MCF 10A (cell line): ENCODE results near the gene CATSPERB. TPM values are rescaled to one million over a fixed set of nuclear protein-coding genes. Genes with fewer than 3 reads are reported as not detected.

Experiments used
- BruUV-seq: library from RNA; stranded (reverse); fragments of 400-500 nt; replicated peaks from 2 replicates; lab custom pipeline; 2021; lab: Mats Ljungman, UMichigan
- CTCF ChIA-PET: fragments of 300-600 bp; sonication (Branson Sonifier 250); formaldehyde crosslinking; extraction: SDS; loops from one replicate; lab custom pipeline; 2021; ENCODE audit warnings: antibody characterized with exemption, inconsistent platforms; lab: Yijun Ruan, JAX
- POLR2A ChIA-PET: fragments of 300-600, 350-650 bp; sonication (Branson Sonifier 250); formaldehyde crosslinking; extraction: SDS; loops from one replicate; lab custom pipeline; 2020; ENCODE audit warnings: antibody characterized with exemption, inconsistent platforms; lab: Yijun Ruan, JAX
- DNase-seq: peaks from one replicate; pipeline ENCODE4 v3.0.0-alpha.2; 2018; ENCODE audit not compliant: unreplicated experiment
- H3K27ac Mint-ChIP-seq: one replicate; pipeline ENCODE4 v1.8.0; 2022; ENCODE audit warnings: mild to moderate bottlenecking, low read depth, mixed read lengths; ENCODE audit not compliant: unreplicated experiment
- H3K27me3 Mint-ChIP-seq: one replicate; pipeline ENCODE4 v1.8.0; 2022; ENCODE audit warnings: mixed read lengths; ENCODE audit not compliant: insufficient read depth, unreplicated experiment
- H3K36me3 Mint-ChIP-seq: one replicate; pipeline ENCODE4 v1.8.0; 2022; ENCODE audit warnings: mild to moderate bottlenecking, moderate library complexity, mixed read lengths; ENCODE audit not compliant: insufficient read depth, unreplicated experiment
- H3K4me1 Mint-ChIP-seq: one replicate; pipeline ENCODE4 v1.8.0; 2022; ENCODE audit warnings: mixed read lengths; ENCODE audit not compliant: insufficient read depth, unreplicated experiment
- H3K4me3 Mint-ChIP-seq: one replicate; pipeline ENCODE4 v1.8.0; 2022; ENCODE audit warnings: mild to moderate bottlenecking, moderate library complexity, mixed read lengths; ENCODE audit not compliant: unreplicated experiment
- H3K9me3 Mint-ChIP-seq: one replicate; pipeline ENCODE4 v1.8.0; 2022; ENCODE audit warnings: mixed read lengths; ENCODE audit not compliant: unreplicated experiment
- CTCF ChIP-seq: fragments of 200-600 bp; IDR thresholded peaks from one replicate; pipeline ENCODE4 v1.8.0; 2022; ENCODE audit warnings: antibody characterized with exemption, mild to moderate bottlenecking; ENCODE audit not compliant: unreplicated experiment
- intact Hi-C: fragments of 100-400 bp; cut with micrococcal nuclease; formaldehyde crosslinking; loops from 2 replicates; pipeline ENCODE4 v1.14.1; 2022
- total RNA-seq: library from RNA; stranded (reverse); gene quantifications from 2 replicates; pipeline ENCODE4 v1.2.3, GENCODE V29; 2022

Gene CATSPERB
- total RNA-seq, 1 experiment from 2014 or later = 1.1 TPM

- H3K4me3 Mint-ChIP-seq = no peak overlapping the region
- intact Hi-C loops = no loop called here
- DNase-seq = no peak
- H3K27ac Mint-ChIP-seq = no peak overlapping the region
- CTCF ChIA-PET = interaction anchor here (1.1 kb wide), 1 partner anchor 129 kb away, joined by 3 read pairs; no protein-coding TSS in a partner anchor
- H3K9me3 Mint-ChIP-seq = no peaks in the 10 kb centered on the region
- no TSS peak for BruUV-seq
- POLR2A ChIA-PET = no interaction called here
- H3K4me1 Mint-ChIP-seq = peaks cover 20% of the 10 kb centered on the region
- no peaks in the 10 kb centered on the region for H3K27me3 Mint-ChIP-seq
- TF ChIP-seq CTCF = no peak
- H3K36me3 Mint-ChIP-seq = no peaks in the 10 kb centered on the region
Measured at GRCh38 chr14:91754185-91754584, 22.3 kb upstream of the CATSPERB start.

GRCh38 chr14:91753501-91754128 is 21.7 kb upstream of the CATSPERB start:
- Mint-ChIP-seq H3K4me1 (peaks cover 20% of the 10 kb centered on the region), H3K27ac (no peak overlapping the region), H3K27me3 (no peaks in the 10 kb centered on the region), H3K9me3 (no peaks in the 10 kb centered on the region), H3K4me3 (no peak overlapping the region), H3K36me3 (no peaks in the 10 kb centered on the region)
- no peak for TF ChIP-seq CTCF
- BruUV-seq = no TSS peak
- DNase-seq = peak; percentile 22
- POLR2A ChIA-PET = no interaction called here
- intact Hi-C loops = no loop called here
- CTCF ChIA-PET = interaction anchor here (0.6 kb wide), 1 partner anchor 1354 kb away, joined by 3 read pairs; no protein-coding TSS in a partner anchor

GRCh38 chr14:91752961-91753360 is 21.1 kb upstream of the CATSPERB start:
- Mint-ChIP-seq H3K36me3 (no peaks in the 10 kb centered on the region), H3K27me3 (no peaks in the 10 kb centered on the region), H3K4me3 (no peak overlapping the region), H3K27ac (no peak overlapping the region), H3K9me3 (no peaks in the 10 kb centered on the region), H3K4me1 (peaks cover 20% of the 10 kb centered on the region)
- intact Hi-C loops = no loop called here
- DNase-seq = no peak
- ChIA-PET POLR2A (interaction anchor here (0.6 kb wide), 1 partner anchor 87 kb away, joined by 3 read pairs; no protein-coding TSS in a partner anchor), CTCF (no interaction called here)
- no peak for TF ChIP-seq CTCF
- BruUV-seq = no TSS peak

GRCh38 chr14:91751719-91752118 is 19.8 kb upstream of the CATSPERB start:
- Mint-ChIP-seq H3K27me3 (no peaks in the 10 kb centered on the region), H3K9me3 (no peaks in the 10 kb centered on the region), H3K36me3 (no peaks in the 10 kb centered on the region), H3K27ac (no peak overlapping the region), H3K4me1 (peaks cover 20% of the 10 kb centered on the region), H3K4me3 (no peak overlapping the region)
- no peak for TF ChIP-seq CTCF
- intact Hi-C loops = no loop called here
- ChIA-PET CTCF (no interaction called here), POLR2A (no interaction called here)
- no peak for DNase-seq
- no TSS peak for BruUV-seq
